H1 (cell line): Measurements from ENCODE around the gene PDZRN3. TPM values are rescaled to one million over a fixed set of nuclear protein-coding genes. Genes with fewer than 3 reads are reported as not detected.

ENCODE experiments used
- CREB1 ChIP-seq: IDR thresholded peaks from 2 replicates; pipeline ENCODE4 v1.6.1; 2012; ENCODE audit warnings: inconsistent platforms
- RAD21 ChIP-seq, 2 experiments: IDR thresholded peaks in 1 of 2; conservative IDR thresholded peaks in 1 of 2; 2 replicates each; pipeline ENCODE4 v1.6.1; 2011; ENCODE audit warnings: low read depth in 2 of 2, low read length in 2 of 2, improper control_type of control experiment in 1 of 2, inconsistent platforms in 1 of 2, mild to moderate bottlenecking in 1 of 2, moderate library complexity in 1 of 2
- RFX5 ChIP-seq: IDR thresholded peaks from 2 replicates; pipeline ENCODE4 v1.6.1; 2011; ENCODE audit warnings: low read depth, low read length, improper control_type of control experiment, borderline replicate concordance
- polyA plus RNA-seq, 7 experiments: library from polyadenylated mRNA; depleted of rRNA in 3 of 7; stranded (reverse) in 5 of 7; unstranded in 2 of 7; fragments of >200 nt in 5 of 7; fragments of 200-250 nt in 2 of 7; gene quantifications; 1 replicate in 5 of 7; 2 replicates in 1 of 7; 4 replicates in 1 of 7; pipeline versions ENCODE4 v1.2.1 to v1.2.3, GENCODE V29; 2011 to 2013; ENCODE audit warnings: missing spikeins in 2 of 7, mixed read lengths in 2 of 7
- total RNA-seq: library from RNA; stranded (reverse); fragmentation: NEBNext Ultra II Directional; extraction: Animal tissue kit (Norgen Biotek cat#: 25700); gene quantifications from 2 replicates; pipeline ENCODE4 v1.2.1, GENCODE V29; 2021
- TF ChIP-seq, protein P1 (sequence below): IDR thresholded peaks from 2 replicates; pipeline ENCODE4 v1.6.1; 2012; ENCODE audit warnings: inconsistent platforms
- TF ChIP-seq, protein P2 (sequence below), 3 experiments: IDR thresholded peaks; 1 replicate in 2 of 3; 2 replicates in 1 of 3; pipeline versions ENCODE4 v1.5.1 to v1.6.1; 2011; ENCODE audit warnings: low read length in 3 of 3, mild to moderate bottlenecking in 3 of 3, inconsistent platforms in 2 of 3, low read depth in 1 of 3, moderate library complexity in 1 of 3; ENCODE audit not compliant: insufficient read depth in 1 of 3; ENCODE audit errors: control extremely low read depth in 1 of 3
- TF ChIP-seq, protein P3 (sequence below): IDR thresholded peaks from 2 replicates; pipeline ENCODE4 v1.6.1; 2012; ENCODE audit warnings: inconsistent platforms

PDZRN3 gene
- total and polyA plus RNA-seq, 2 of the 8 experiments (the other 6 are each of a cell fraction or from before 2014, with no cell fraction given): 4.2 to 20.5 TPM

DNA sequence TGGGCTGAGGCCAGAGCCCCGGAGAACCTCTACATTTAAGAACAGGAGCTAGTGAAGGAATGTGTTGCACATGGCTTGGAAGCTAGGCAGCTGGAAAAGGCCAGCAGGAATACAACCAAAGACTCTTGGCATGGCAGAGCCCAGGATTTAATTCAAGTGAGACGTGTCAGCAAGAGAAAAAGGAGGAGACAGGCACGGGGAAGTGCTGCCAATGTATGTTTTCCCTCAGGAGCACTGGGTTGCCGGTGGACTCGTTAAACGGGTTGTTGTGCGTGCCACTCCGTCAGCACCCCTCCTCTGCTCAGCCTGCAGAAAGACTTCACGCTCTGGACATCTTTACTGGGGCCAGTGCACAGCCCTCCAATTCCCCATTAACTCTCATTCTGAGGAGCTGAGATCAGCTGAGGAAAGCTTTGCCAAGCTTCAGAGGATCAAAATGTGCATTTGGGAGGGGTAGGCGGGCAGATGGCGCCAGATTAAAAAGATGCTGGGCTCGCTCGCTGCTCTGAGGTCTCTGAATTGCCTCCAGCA lies 103.7 kb downstream of the PDZRN3 start (continued):
- TF ChIP-seq, protein P1, sequence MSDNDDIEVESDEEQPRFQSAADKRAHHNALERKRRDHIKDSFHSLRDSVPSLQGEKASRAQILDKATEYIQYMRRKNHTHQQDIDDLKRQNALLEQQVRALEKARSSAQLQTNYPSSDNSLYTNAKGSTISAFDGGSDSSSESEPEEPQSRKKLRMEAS: no peak
- TF ChIP-seq CREB1 (no peak), RAD21 (IDR thresholded peaks at IDR 0.05 in 1 of 2, conservative IDR thresholded peaks at IDR 0.05 in 1 of 2; ENCODE audit: low read depth in 2 of 2, low read length in 2 of 2) (no peak), RFX5 (no peak)
- TF ChIP-seq, protein P2, sequence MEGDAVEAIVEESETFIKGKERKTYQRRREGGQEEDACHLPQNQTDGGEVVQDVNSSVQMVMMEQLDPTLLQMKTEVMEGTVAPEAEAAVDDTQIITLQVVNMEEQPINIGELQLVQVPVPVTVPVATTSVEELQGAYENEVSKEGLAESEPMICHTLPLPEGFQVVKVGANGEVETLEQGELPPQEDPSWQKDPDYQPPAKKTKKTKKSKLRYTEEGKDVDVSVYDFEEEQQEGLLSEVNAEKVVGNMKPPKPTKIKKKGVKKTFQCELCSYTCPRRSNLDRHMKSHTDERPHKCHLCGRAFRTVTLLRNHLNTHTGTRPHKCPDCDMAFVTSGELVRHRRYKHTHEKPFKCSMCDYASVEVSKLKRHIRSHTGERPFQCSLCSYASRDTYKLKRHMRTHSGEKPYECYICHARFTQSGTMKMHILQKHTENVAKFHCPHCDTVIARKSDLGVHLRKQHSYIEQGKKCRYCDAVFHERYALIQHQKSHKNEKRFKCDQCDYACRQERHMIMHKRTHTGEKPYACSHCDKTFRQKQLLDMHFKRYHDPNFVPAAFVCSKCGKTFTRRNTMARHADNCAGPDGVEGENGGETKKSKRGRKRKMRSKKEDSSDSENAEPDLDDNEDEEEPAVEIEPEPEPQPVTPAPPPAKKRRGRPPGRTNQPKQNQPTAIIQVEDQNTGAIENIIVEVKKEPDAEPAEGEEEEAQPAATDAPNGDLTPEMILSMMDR (IDR thresholded peaks at IDR 0.05; ENCODE audit: control extremely low read depth in 1 of 3, insufficient read depth in 1 of 3, low read depth in 1 of 3, low read length in 3 of 3): no peak
- TF ChIP-seq, protein P3, sequence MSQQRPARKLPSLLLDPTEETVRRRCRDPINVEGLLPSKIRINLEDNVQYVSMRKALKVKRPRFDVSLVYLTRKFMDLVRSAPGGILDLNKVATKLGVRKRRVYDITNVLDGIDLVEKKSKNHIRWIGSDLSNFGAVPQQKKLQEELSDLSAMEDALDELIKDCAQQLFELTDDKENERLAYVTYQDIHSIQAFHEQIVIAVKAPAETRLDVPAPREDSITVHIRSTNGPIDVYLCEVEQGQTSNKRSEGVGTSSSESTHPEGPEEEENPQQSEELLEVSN: no peak
